Tibial nerve (tissue), 4 donors: ENCODE data around the gene TM9SF2. TPM values are rescaled to one million over a fixed set of nuclear protein-coding genes. Genes with fewer than 3 reads are reported as not detected.

Experiments
- DNase-seq, 2 donors: peaks; one replicate each; pipeline ENCODE4 v3.0.0-alpha.2; 2019; ENCODE audit warnings: low spot score in 2 of 2
- H3K27ac ChIP-seq, 4 donors: fragments of 200-600 bp; sonication (generic) in 3 of 4; one replicate each; pipeline ENCODE4 v1.5.1; 2017 to 2019; ENCODE audit warnings: mild to moderate bottlenecking in 1 of 4
- H3K27me3 ChIP-seq, 2 donors: fragments of 200-600 bp; sonication (generic) in 1 of 2; one replicate each; pipeline versions ENCODE4 v1.5.1 to v1.6.0; 2017 to 2019
- H3K36me3 ChIP-seq, 3 donors: fragments of 200-600 bp; sonication (generic); one replicate each; pipeline ENCODE4 v1.5.1; 2018 to 2019
- H3K4me1 ChIP-seq, 4 donors: fragments of 200-600 bp; sonication (generic) in 3 of 4; one replicate each; pipeline ENCODE4 v1.5.1; 2017 to 2019
- H3K4me3 ChIP-seq, 4 donors: fragments of 200-600 bp; sonication (generic) in 3 of 4; one replicate each; pipeline ENCODE4 v1.5.1; 2017 to 2019; ENCODE audit warnings: mild to moderate bottlenecking in 1 of 4, moderate library complexity in 1 of 4
- H3K9me3 ChIP-seq, 4 donors: fragments of 200-600 bp; sonication (generic) in 3 of 4; one replicate each; pipeline ENCODE4 v1.5.1; 2017 to 2019
- CTCF ChIP-seq, 5 experiments: fragments of 200-600 bp in 3 of 5; fragments of 450-650 bp in 2 of 5; sonication (generic) in 3 of 5; IDR thresholded peaks; one replicate each; pipeline ENCODE4 v1.5.1; 2016 to 2019; ENCODE audit warnings: antibody characterized with exemption in 5 of 5, mild to moderate bottlenecking in 3 of 5, moderate library complexity in 2 of 5
- EP300 ChIP-seq, 2 donors: sonication (generic); formaldehyde crosslinking; IDR thresholded peaks; one replicate each; pipeline ENCODE4 v1.6.1; 2017; ENCODE audit warnings: antibody characterized with exemption in 2 of 2, mild to moderate bottlenecking in 1 of 2
- POLR2A ChIP-seq, 2 donors: fragments of 450-650 bp; IDR thresholded peaks; one replicate each; pipeline ENCODE4 v1.6.1; 2017; ENCODE audit warnings: antibody characterized with exemption in 2 of 2, mild to moderate bottlenecking in 2 of 2, moderate library complexity in 2 of 2
- WGBS, 2 donors: methylation state at CpG; one replicate each; pipeline ENCODE4 v1.1.5; 2018; 5-methylcytosine and 5-hydroxymethylcytosine counted together
- total RNA-seq, 4 donors: library from RNA; depleted of rRNA; stranded (reverse); fragments of >200 nt; gene quantifications; one replicate each; pipeline ENCODE4 v1.1.0, GENCODE V29; 2016

TM9SF2 gene
- total RNA-seq, 4 donors from 2014 or later = 67.8 to 110 (median 82.7) TPM

GRCh38 chr13:99528547-99528946, 27.3 kb downstream of the TM9SF2 start:
- Histone ChIP-seq H3K4me3 (no peak overlapping the region), H3K4me1 (peaks cover 0 to 2% (median 0%) of the 10 kb centered on the region in 4 donors), H3K36me3 (peaks cover 0 to 55% (median 6%) of the 10 kb centered on the region in 3 donors), H3K9me3 (no peaks in the 10 kb centered on the region), H3K27ac (no peak overlapping the region), H3K27me3 (no peaks in the 10 kb centered on the region)
- no peak for DNase-seq
- no peak for TF ChIP-seq CTCF (IDR thresholded peaks at IDR 0.05)

- no peak overlapping the region for H3K27ac ChIP-seq
- peaks cover 0 to 34% (median 0%) of the 10 kb centered on the region in 3 donors for H3K36me3 ChIP-seq
- TF ChIP-seq POLR2A (IDR thresholded peaks at IDR 0.05) = no peak
- TF ChIP-seq CTCF (IDR thresholded peaks at IDR 0.05) = no peak
- TF ChIP-seq EP300 (IDR thresholded peaks at IDR 0.05) = no peak
- DNase-seq = no peak
- no peak overlapping the region for H3K4me3 ChIP-seq
- no peaks in the 10 kb centered on the region for H3K9me3 ChIP-seq
- H3K4me1 ChIP-seq = peaks cover 0 to 6% (median 0%) of the 10 kb centered on the region in 4 donors
- H3K27me3 ChIP-seq = no peaks in the 10 kb centered on the region
- 87 to 94% methylated on average over 2 of the region's 2 CpGs for WGBS, 2 donors
Observed at GRCh38 chr13:99536023-99536422, 34.8 kb downstream of the TM9SF2 start.

- WGBS, 2 donors = 88 to 100% methylated on average over 1 of the region's 1 CpG
- DNase-seq = no peak
- Histone ChIP-seq H3K9me3 (no peaks in the 10 kb centered on the region), H3K4me1 (no peaks in the 10 kb centered on the region), H3K4me3 (no peak overlapping the region), H3K27me3 (no peaks in the 10 kb centered on the region), H3K27ac (no peak overlapping the region), H3K36me3 (peaks cover 0 to 65% (median 0%) of the 10 kb centered on the region in 3 donors)
- TF ChIP-seq POLR2A (IDR thresholded peaks at IDR 0.05) (no peak), EP300 (IDR thresholded peaks at IDR 0.05) (no peak), CTCF (IDR thresholded peaks at IDR 0.05) (no peak)
Observed at GRCh38 chr13:99540530-99540929, 39.3 kb downstream of the TM9SF2 start.

- Histone ChIP-seq H3K27me3 (no peaks in the 10 kb centered on the region), H3K27ac (no peak overlapping the region), H3K4me1 (no peaks in the 10 kb centered on the region), H3K9me3 (no peaks in the 10 kb centered on the region), H3K36me3 (peaks cover 0 to 85% (median 0%) of the 10 kb centered on the region in 3 donors), H3K4me3 (no peak overlapping the region)
- TF ChIP-seq POLR2A (IDR thresholded peaks at IDR 0.05) (no peak), EP300 (IDR thresholded peaks at IDR 0.05) (no peak), CTCF (IDR thresholded peaks at IDR 0.05) (no peak)
- DNase-seq = no peak
- WGBS, 2 donors = 84% methylated on average over 8 of the region's 8 CpGs
Observed at GRCh38 chr13:99542788-99543406, 41.6 kb downstream of the TM9SF2 start.

- no peak for DNase-seq
- 90 to 91% methylated on average over 6 of the region's 6 CpGs for WGBS, 2 donors
- Histone ChIP-seq H3K9me3 (no peaks in the 10 kb centered on the region), H3K36me3 (peaks cover 0 to 89% (median 0%) of the 10 kb centered on the region in 3 donors), H3K4me1 (no peaks in the 10 kb centered on the region), H3K27me3 (no peaks in the 10 kb centered on the region), H3K27ac (no peak overlapping the region), H3K4me3 (no peak overlapping the region)
- no peak for TF ChIP-seq CTCF (IDR thresholded peaks at IDR 0.05)
- TF ChIP-seq POLR2A (IDR thresholded peaks at IDR 0.05) = no peak
- no peak for TF ChIP-seq EP300 (IDR thresholded peaks at IDR 0.05)
Observed at GRCh38 chr13:99545361-99545760, 44.1 kb downstream of the TM9SF2 start.
